NCI-H774 (cell line): ENCODE measurements around the gene ACBD6.

ENCODE experiments used
- DNase-seq: peaks from one replicate; lab custom pipeline; 2025; lab: John Stamatoyannopoulos, UW

The ACBD6 gene

GRCh38 chr1:180525715-180526039, 23.3 kb upstream of the ACBD6 start:
- DNase-seq: no peak

GRCh38 chr1:180524915-180525714, 22.7 kb upstream of the ACBD6 start:
- no peak for DNase-seq

GRCh38 chr1:180524160-180524914, 22.0 kb upstream of the ACBD6 start:
- no peak for DNase-seq

GRCh38 chr1:180522213-180522515, 19.8 kb upstream of the ACBD6 start:
- DNase-seq: no peak

- no peak for DNase-seq
Measured at GRCh38 chr1:180521474-180522212, 19.3 kb upstream of the ACBD6 start.

GRCh38 chr1:180519846-180520245, 17.5 kb upstream of the ACBD6 start:
- no peak for DNase-seq

GRCh38 chr1:180515857-180516388, 13.5 kb upstream of the ACBD6 start:
- peak; percentile 51 for DNase-seq

GRCh38 chr1:180515364-180515763, 13.0 kb upstream of the ACBD6 start:
- no peak for DNase-seq

- DNase-seq: no peak
Measured at GRCh38 chr1:180513531-180513930, 11.2 kb upstream of the ACBD6 start.

GRCh38 chr1:180510882-180511281, 8.5 kb upstream of the ACBD6 start:
- no peak for DNase-seq

GRCh38 chr1:180508725-180509097, 6.3 kb upstream of the ACBD6 start:
- no peak for DNase-seq

GRCh38 chr1:180507795-180508724, 5.7 kb upstream of the ACBD6 start:
- no peak for DNase-seq

GRCh38 chr1:180505732-180506335, 3.5 kb upstream of the ACBD6 start:
- DNase-seq: no peak

- DNase-seq: no peak
Measured at GRCh38 chr1:180504186-180504585, 1.8 kb upstream of the ACBD6 start.

- no peak for DNase-seq
Measured at GRCh38 chr1:180503280-180503862, 994 bp upstream of the ACBD6 start.

GRCh38 chr1:180501865-180502360, 464 bp downstream of the ACBD6 start:
- peak; percentile 75 for DNase-seq

- DNase-seq: no peak
Measured at GRCh38 chr1:180500689-180501088, 1.7 kb downstream of the ACBD6 start.

- DNase-seq: no peak
Measured at GRCh38 chr1:180498594-180498993, 3.8 kb downstream of the ACBD6 start.

- no peak for DNase-seq
Measured at GRCh38 chr1:180497826-180498225, 4.6 kb downstream of the ACBD6 start.

- DNase-seq: no peak
Measured at GRCh38 chr1:180494370-180494769, 8.0 kb downstream of the ACBD6 start.

GRCh38 chr1:180489976-180490375, 12.4 kb downstream of the ACBD6 start:
- DNase-seq: no peak
